Measurements from ENCODE around the gene MTMR10.

The MTMR10 gene

DNA sequence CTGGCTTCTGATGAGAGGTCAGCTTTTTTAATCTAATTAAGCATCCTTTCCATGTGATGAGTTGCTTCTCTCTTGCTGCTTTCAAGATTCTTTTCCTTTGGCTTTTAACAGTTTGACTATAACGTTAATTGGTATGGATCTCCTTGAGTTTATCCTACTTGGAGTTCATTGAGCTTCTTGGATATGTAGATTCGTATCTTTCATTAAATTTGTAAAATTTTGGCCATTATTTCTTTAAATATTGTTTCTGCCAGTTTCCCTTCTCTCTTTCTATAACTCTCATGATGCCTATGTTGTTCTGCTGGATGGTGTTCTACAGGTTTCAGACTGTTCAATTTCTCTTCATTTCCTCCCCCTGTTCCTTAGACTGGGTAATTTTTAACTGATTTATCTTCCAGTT lies 21.0 kb upstream of the MTMR10 start:
- no peak for DNase-seq (ENCODE audit: low read depth)

DNA sequence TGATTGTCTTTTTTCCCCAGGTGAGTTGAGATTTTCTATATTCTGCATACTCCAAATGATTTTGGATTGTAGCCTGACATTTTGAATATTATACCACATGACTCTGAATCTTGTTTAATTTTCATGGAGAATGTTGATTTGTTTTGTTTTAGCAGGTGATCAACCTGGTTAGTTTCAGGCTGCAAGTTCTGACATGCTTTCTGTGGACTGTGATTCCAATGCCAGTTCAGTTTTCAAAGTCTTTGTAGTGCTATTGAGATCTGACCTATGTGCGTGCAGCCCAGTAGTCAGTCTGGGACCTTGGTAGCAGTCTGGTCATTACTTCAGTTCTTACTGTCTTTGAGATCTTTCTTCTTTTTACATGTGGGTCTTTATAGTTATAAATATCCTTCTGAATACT lies 18.6 kb upstream of the MTMR10 start:
- DNase-seq (ENCODE audit: low read depth): no peak

DNA sequence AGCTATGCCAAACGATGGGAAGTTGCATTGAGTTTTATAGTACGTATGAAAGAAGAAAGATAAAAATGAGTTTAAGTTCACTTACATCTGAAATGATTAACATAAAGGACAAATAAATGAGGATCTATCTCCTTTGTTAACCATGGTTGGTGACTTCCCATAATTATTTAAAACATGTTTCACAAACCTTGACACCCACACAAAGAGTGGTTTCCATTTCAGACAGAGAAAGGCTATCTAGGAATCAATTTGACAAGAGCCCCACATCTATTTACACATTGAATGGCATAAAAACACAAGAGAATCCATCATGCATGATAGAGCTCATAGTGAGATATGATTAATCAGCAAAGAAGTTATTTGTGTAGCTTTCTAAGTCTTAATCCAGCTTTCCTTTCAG lies 14.2 kb upstream of the MTMR10 start:
- DNase-seq (ENCODE audit: low read depth): no peak

DNA sequence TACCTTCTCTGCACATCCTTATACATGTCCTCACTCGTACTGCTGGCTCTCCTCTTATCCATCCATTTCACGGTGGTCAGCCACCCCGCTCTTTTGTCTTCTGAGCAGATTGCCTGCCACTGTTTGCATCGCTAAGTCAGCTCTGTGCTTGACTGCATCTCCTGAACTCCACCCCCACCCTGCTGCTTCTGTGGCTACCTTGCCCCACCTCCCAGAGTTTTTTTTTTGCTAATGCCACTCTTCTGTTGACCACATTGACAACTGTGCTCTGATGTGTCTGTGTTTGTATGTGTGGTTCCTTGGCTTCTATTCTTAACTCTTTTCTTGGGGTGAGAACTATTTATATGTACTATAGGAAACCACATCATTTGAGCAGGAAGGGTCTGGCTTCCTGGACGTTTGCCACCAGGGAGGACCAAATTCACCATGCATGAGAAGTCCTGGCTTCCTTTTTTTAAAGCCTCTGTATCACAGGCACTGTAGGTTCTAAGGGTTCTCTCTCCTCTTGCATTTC lies 12.8 kb upstream of the MTMR10 start:
- DNase-seq (ENCODE audit: low read depth): no peak

DNA sequence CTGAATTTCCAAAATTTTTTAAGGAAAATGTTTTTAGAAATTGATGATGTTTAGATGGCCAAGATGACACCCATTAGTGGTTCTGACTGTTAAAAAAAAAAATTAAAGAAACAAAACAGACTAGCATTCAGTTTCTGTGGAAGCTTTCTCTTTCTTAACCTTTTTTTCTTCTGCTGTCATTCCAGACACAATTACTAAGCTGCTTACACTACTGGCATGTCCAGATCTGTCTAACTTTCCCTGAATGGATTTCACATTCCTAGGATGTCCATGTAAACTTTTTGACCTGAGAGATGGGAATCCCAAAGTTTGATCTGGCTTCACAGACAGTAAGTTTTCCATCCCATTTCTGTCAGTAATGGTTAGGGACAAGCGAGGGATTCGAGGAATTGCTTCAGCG lies 10.3 kb upstream of the MTMR10 start:
- no peak for DNase-seq (ENCODE audit: low read depth)

DNA sequence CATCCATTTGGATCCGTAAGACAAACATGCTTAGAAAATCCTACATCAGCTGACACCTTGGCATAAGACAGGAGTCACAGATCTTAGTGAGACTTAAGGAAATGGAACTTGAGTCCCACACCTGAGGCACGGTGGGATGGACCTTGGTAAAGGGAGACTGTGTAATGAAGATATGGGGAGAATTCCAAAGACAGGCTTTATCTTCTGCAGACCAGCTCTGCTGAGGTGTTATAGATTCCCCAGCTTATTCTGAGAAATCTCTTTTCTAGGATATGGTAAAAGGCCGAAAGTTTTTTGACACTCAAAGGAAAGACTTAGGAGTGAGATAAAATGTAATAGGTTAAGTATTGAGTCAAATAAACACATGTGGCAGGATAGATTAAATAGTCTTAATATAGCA lies 8.3 kb upstream of the MTMR10 start:
- no peak for DNase-seq (ENCODE audit: low read depth)

DNA sequence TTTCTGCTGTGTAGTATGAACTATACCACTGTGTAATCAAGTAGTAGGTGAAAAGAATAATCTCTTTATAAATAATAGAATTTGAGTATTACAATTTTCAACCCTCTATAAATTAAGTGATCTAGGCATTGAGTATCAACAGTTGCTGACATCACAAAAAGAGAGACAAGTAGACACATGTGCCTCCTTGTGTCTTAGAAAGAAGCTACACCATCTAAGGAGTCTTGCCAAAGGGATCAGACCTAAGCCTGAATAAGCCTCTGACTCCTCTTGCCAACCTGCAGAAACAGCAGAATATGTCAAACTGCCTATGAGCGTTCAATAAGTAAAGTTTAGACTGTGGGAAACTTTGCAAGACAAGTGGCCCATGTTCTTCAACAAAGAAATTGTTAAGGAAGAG lies 5.8 kb upstream of the MTMR10 start:
- no peak for DNase-seq (ENCODE audit: low read depth)

DNA sequence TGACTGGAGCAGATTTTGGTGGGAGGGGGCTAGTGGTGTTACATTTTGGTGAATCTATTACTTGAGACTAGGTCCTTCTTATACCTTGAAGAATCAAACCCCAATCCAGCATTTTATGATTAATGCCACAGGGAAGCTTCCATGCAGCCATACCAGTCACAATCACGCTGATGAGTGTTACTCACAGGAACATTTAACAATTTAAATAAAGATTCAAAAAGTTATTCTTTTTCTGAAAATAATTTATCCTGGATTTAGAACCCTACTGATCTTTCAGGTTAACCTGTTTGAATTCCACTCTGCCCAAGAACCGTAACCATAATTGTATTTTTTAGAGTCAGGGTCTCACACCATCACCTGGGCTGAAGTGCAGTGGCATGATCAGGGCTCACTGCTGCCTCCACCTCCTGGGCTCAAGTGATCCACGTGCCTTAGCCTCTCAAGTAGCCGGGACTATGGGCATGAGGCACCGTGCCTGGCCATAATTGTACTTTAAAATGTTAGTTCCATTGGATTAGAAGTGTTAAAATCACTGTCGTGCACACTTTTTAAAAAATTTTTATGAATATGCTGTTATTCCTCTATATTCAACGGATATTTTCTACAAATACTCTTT lies 929 bp upstream of the MTMR10 start:
- DNase-seq (ENCODE audit: low read depth): peak; percentile 12

DNA sequence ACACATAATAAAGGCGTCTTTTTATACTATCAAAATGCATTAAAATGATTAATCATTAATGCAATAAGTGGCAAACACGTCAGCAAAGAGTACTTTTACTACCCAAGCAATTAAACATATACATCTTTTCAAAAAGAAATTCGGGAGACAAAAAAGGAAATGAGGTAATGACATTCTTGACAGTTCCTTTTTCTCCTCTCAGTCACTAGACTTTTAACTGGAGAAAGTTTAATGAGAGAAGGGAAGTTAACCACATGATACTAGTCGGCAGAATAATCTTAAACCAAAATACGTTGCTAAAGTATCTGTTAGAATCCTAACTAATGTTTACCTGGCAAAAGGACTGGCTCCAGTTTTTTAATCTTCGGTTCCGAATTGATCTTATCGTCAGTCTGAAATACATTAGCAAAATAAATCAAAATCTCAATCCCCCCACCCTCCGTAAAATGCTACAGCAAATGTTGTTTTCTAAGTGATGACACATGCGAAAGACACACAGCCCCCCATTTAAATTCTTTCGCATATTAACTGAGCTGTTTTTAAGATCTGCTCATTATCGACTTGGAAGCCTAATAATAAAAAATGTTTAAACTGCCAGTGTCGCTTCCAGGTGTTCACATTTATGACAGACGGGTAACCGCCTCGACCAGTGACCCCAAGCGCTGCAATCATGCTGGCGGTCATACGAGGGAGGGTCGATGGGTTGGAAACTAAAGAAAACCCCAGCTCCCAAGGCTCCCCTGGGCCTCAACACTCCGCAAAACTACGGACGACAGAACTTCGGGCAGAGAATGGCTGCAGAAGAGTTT lies 778 bp downstream of the MTMR10 start:
- DNase-seq (ENCODE audit: low read depth): peak; percentile 34

DNA sequence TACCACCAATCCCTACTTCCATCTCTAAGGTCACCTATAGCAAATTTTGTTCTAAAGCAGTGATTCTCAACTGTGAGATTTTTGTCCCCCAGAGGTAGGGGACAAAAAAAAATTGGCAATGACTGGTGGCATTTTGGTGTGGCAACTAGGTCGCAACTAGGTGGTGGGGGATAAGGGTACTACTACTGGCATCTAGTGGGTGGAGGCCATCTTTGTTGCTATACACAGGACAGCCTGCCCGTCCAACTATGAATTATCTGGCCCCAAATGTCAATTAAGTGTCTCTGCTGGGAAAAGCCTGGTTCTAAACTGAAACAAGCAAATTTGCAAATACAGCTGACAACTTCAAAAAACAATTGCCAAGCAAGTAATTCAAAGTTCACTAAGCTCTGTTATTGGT lies 1.4 kb downstream of the MTMR10 start:
- no peak for DNase-seq (ENCODE audit: low read depth)

DNA sequence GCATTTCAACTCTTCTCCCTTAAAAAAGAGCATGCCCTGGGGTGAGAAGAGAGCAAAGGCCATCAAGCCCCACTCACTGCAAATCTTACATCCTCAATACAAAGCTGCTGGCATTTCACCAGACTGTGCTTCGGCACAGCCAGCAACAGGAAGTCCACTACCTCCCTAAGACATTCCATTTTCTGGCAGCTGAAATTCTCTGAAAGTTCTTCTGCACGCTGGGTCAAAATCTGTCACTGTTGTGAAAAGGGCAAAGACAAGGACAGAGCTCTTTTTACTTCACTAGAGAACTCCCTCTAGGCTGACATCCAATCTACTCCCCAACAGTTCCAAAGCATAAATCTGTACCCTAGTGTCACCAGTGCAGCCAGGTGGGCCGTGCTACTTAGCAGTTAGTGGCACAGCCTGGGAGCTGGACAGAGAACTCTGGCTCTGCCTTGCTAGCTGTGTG lies 6.3 kb downstream of the MTMR10 start:
- peak; percentile 11 for DNase-seq (ENCODE audit: low read depth)

DNA sequence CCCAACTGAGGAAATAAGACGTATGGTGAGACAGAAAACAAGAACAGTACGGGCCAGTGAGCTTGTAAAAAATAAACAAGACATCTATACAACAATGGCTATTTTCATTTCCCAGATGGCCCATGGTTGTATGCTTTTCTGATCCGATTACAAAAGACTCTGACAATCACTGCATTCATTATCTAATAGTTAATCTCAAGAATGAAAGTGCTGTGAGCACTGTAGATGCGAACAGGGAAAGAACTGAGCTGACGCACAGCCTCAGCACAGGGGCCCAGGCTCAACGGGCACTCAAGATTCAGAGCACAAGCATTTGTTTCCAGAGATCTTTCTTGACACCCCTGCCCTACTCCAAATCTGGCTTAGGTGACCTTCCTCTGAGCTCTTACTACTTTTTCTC lies 6.9 kb downstream of the MTMR10 start:
- DNase-seq (ENCODE audit: low read depth): peak; percentile 11

DNA sequence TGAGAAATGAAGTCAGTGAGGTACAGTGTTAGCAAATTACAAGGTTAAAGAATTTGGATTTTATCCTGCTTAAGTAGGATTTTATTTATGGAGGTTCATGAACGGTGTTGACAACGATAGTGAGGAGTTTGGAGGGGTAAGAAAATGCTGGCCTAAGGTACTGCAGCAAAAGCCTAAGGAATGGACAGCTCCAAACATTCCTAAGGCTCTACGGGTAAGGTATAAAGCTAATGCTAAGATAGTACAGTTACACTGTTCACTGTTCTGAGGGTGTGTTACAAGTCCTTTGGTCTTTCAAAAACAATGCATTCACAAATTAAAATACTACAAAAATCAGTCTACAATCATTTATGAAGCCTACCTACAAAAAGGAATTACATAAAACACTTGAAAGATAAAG lies 7.3 kb downstream of the MTMR10 start:
- peak; percentile 30 for DNase-seq (ENCODE audit: low read depth)

DNA sequence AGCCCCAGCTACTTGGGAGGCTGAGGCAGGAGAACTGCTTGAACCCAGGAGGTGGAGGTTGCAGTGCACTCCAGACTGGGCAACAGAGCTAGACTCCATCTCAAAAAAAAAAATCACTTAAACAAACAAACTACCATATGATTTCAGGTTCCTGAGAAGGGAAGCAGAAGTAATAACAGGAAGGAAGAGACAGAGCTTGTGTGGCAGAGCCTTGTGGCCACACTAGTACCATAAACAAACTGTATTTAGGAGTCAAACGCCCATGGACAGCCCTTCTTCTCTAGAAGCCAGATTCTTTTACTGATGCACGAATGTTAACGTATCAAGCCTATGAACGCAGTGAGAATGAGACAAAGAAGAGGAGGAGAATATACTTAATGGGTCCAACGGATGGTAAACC lies 12.0 kb downstream of the MTMR10 start:
- no peak for DNase-seq (ENCODE audit: low read depth)

DNA sequence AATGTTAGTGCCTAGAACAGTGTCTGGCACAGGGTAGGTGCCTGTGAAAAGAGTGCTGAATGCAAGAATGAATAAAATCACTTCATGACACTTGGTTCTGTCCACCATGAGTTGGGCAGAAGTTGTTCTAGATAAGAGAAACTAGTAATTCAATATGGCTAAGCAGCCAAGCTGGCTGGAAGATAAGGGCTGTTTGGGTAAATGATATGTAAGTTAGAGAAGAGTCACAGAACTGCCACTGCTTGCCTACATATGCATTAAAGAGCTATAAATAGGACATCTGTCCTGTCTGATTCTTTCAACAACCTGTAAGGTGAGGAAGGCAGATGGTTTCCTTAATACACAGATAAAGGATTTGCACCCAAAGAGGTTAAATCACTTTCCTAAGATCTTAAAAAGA lies 13.1 kb downstream of the MTMR10 start:
- no peak for DNase-seq (ENCODE audit: low read depth)

DNA sequence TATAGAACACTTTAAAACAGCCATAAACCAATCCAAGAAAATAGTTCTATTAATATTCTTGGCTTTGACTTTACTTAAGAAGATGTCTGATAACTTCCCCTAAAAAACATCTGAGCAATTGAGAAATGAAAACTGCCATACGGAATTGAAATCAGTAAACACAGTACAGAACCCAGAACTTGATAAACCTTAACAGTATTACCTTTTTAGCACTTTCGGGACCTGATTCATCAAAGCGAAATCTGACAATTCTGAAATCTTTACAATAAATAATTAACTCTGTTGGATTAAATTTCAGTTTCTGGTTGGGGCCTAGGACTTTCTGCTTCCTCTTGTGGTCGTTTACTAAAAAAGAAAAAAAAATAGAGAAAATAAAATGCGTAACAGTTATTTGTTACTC lies 17.3 kb downstream of the MTMR10 start:
- no peak for DNase-seq (ENCODE audit: low read depth)

DNA sequence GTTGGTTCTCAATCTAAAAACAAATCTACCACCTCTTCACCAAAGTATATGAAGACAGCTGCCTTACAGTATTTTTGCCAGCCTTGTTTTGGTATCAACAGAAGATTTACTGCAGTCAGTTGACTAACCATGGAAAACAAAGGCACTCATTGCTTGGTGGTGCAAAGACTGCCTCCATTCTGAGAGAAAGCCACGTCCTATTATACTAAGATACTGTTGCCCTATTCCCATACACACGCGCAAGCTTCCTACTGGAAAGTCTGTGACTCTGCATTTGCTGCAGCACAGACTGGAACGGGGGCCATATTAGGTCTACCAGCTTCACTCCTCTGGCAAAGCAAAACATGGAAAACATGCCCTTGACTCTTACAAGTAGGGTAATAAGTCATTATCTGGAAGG lies 18.0 kb downstream of the MTMR10 start:
- DNase-seq (ENCODE audit: low read depth): no peak

DNA sequence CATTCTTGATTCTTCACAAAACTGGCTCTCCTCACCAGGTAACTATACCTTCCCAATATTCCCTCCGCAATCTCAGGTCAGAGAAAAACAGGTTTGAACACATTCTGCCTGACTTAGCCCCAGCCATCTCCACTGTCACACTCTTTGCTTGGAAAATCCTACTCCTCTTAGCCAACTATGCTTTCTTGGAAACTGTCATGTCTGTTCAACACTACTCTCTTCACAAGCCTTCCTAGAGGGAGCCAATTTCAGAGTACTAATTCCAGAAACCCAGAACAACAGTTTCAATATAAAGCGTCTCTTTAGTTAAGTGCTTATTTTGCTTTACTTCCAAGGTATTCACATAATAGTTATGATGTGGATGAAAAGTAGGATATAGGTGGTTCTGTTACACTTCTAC lies 21.7 kb downstream of the MTMR10 start:
- no peak for DNase-seq (ENCODE audit: low read depth)

DNA sequence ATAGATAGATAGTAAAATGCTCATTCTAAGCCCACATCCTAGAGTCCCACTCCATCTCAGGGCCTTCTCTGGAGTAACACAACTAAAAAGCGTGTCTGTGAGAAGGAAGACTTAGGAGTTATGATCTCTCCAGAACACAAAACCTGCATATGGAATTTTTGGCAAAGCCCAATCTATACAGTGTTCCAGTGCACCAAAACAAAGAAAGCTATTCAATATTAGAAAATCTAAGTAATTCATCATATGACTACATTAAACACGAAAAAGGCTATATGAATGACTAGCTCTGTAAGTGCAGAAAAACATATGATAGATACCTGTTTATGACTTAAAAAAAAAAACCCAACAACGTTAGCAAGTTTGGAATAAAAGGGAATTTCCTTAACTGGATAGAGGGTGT lies 27.7 kb downstream of the MTMR10 start:
- DNase-seq (ENCODE audit: low read depth): no peak

DNA sequence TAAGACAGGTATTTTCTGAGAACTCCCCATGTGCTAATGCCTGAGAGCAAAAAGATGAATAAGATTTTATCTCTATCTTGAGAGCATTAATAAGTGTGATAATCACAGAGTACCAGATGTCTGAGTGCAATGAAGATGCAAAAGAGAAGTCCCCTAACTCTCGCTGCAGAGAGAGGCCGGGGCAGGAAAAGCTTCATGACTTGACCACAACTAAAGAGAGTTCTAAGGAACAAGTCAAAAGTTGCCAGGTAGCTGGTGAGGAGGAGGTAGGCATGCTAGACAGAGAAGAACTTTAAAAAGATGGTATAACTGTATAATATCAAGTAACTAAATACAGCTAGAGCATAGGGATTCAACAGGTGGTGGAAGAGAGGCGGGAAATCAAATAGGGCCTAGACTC lies 28.8 kb downstream of the MTMR10 start:
- no peak for DNase-seq (ENCODE audit: low read depth)

DNA sequence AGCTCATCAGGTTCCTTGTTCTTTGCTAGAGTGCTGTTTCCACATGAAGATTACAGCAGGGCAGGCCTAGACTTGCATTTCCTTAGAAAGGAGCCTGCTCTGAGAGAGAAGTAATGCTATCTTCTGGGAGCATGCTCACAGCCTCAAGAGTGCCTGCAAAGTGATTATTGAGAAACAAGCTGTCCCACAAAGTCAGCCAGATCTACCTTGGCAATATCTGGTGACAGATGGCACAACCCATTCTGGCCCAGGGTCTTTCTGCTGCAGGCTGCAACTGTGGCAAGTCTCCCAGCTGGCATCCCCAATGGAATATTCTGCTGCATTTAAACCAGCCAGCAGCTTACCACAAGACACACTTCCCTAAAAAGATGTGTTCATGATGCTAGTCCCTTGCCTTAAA lies 29.3 kb downstream of the MTMR10 start:
- DNase-seq (ENCODE audit: low read depth): no peak

DNA sequence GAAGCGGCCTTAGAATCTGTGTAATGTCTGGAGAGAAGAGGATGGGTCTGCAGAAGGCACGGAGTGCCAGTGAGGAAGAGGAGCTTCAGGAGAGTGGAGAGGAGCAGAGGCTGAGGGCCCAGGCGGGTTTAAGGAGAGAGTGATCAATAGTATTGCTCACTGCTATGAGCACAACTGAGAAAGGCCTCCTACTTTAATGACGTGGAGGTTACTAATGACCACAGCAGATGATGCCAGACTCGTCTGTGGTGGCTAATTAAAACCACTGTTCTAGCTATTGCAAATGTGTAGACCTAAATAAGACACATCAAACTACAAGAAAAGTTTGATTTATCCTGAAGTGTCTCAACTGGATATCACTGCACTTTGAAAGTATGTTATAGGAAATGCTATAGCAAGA lies 33.2 kb downstream of the MTMR10 start:
- DNase-seq (ENCODE audit: low read depth): no peak

DNA sequence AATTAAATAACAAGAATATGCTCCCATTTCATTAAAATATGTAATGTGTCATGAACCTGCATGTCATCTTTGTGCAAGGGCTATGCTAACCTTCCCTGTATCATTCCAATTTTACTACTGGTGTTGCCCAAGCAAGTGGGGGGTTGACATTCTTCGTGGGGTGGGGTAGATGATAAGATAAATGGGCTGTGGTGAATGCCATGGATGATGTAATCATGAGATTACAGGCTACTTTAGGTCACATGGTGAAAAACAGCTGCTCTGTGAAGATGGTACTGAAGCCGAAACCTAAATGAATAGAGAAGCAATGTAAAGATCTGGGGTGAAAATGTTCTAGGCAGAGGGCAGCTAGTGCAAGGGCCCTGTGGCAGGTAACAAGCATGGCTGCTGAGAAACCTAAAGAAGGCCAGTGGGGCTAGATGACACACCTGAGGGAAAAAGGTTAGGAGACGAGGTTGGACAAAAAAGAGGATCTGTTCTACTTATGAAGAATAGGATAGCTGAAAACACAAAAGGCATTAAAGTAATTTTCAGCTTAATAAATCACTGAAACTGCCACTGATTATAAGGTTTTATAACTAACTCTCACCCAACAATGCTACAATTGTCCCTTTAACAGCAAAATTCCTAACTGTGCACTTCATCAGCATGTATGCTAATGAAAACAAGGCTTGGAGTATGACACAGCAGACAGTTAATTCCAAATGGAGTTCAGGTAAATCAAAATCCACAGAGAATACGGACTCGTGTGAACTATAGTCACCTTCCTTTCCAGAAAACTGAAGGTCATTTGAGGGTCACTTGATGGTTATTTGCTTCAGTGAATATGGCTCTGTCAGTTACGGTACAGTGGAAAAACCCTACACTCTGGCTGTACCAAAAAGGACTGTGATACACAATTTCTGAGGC lies 35.0 kb downstream of the MTMR10 start:
- DNase-seq (ENCODE audit: low read depth): peak; percentile 89

All from amniotic epithelial cell (primary cell).